Measurements from ENCODE around the gene HIGD1C. TPM values are rescaled to one million over a fixed set of nuclear protein-coding genes. Genes with fewer than 3 reads are reported as not detected.
"Not testable (repeated sequence)": the region's sequence is repeated elsewhere in the genome, so short reads cannot be mapped to it uniquely, and the experiment has no call there.

Gene HIGD1C
- total RNA-seq, 4 donors from 2014 or later, result not detected

GRCh38 chr12:50927356-50927755 is 25.0 kb upstream of the HIGD1C start:
- peaks cover 22 to 90% (median 38%) of the 10 kb centered on the region in 3 donors for H3K4me1 ChIP-seq
- H3K27ac ChIP-seq, result peak overlapping the region; percentile 8 to 94 (median 50)
- intact Hi-C loops (cut with DNase I), result no loop called here
- TF ChIP-seq CTCF (IDR thresholded peaks at IDR 0.05) (no peak), POLR2A (IDR thresholded peaks at IDR 0.05) (no peak)
- WGBS, 2 donors, result 23 to 26% methylated on average over 2 of the region's 2 CpGs
- H3K9me3 ChIP-seq, result no peaks in the 10 kb centered on the region
- no peaks in the 10 kb centered on the region for H3K27me3 ChIP-seq
- no peak for DNase-seq
- H3K4me3 ChIP-seq, result peak overlapping the region; percentile 60 to 86 (median 80)
- peaks cover 0 to 30% (median 3%) of the 10 kb centered on the region in 3 donors for H3K36me3 ChIP-seq

GRCh38 chr12:50927766-50928224 is 24.5 kb upstream of the HIGD1C start:
- H3K27ac ChIP-seq, result peak overlapping the region; percentile 8 to 94 (median 50)
- H3K4me3 ChIP-seq, result peak overlapping the region; percentile 60 to 86 (median 80)
- H3K27me3 ChIP-seq, result no peaks in the 10 kb centered on the region
- WGBS, 2 donors, result 56 to 59% methylated on average over 6 of the region's 6 CpGs
- no peaks in the 10 kb centered on the region for H3K9me3 ChIP-seq
- no peak for TF ChIP-seq CTCF (IDR thresholded peaks at IDR 0.05)
- TF ChIP-seq POLR2A (IDR thresholded peaks at IDR 0.05), result no peak
- H3K4me1 ChIP-seq, result peaks cover 19 to 90% (median 33%) of the 10 kb centered on the region in 3 donors
- DNase-seq, result no peak
- intact Hi-C loops (cut with DNase I), result no loop called here
- peaks cover 0 to 34% (median 3%) of the 10 kb centered on the region in 3 donors for H3K36me3 ChIP-seq

DNA sequence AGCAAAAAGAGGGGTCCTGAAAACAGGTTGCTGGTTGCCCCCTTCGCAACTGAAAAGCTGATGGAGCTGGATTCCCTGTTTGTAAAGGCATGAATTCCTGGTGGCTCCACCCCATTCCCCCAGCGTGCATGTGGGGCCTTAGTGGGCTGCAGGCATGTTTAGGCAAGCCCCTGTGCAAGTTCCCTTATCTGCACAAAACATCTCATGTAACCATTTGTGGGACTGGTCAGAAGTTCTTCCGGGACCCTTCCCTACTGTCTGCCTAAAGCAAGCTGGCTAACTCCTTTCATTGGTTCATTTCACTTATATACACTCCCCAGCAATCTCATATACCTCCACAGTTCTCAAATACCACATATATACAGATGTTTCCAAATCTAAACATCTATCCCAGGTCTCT is 24.0 kb upstream of the HIGD1C start:
- H3K27me3 ChIP-seq, result no peaks in the 10 kb centered on the region

GRCh38 chr12:50929831-50930230 is 22.5 kb upstream of the HIGD1C start:
- peak overlapping the region in 1 of 4 donors; percentile 76 for H3K4me3 ChIP-seq
- DNase-seq, result no peak
- H3K4me1 ChIP-seq, result peaks cover 25 to 95% (median 33%) of the 10 kb centered on the region in 3 donors
- no peaks in the 10 kb centered on the region for H3K27me3 ChIP-seq
- TF ChIP-seq CTCF (IDR thresholded peaks at IDR 0.05), result no peak
- TF ChIP-seq POLR2A (IDR thresholded peaks at IDR 0.05), result no peak
- no peaks in the 10 kb centered on the region for H3K9me3 ChIP-seq
- H3K36me3 ChIP-seq, result peaks cover 0 to 47% (median 3%) of the 10 kb centered on the region in 3 donors
- peak overlapping the region in 2 of 4 donors; percentile 3 to 89 for H3K27ac ChIP-seq
- intact Hi-C loops (cut with DNase I), result loop anchor here (10.0 kb wide), 1 partner anchor 55 kb away; no protein-coding TSS in a partner anchor
- 87 to 90% methylated on average over 3 of the region's 3 CpGs for WGBS, 2 donors

More for the DNA sequence above, 24.0 kb upstream of the HIGD1C start:
- no peaks in the 10 kb centered on the region for H3K9me3 ChIP-seq
- H3K27ac ChIP-seq, result peak overlapping the region; percentile 5 to 94 (median 48)
- DNase-seq, result no peak
- H3K4me3 ChIP-seq, result peak overlapping the region; percentile 2 to 86 (median 80)
- H3K36me3 ChIP-seq, result peaks cover 0 to 40% (median 3%) of the 10 kb centered on the region in 3 donors
- peaks cover 19 to 90% (median 27%) of the 10 kb centered on the region in 3 donors for H3K4me1 ChIP-seq
- no peak for TF ChIP-seq POLR2A (IDR thresholded peaks at IDR 0.05)
- TF ChIP-seq CTCF (IDR thresholded peaks at IDR 0.05), result no peak
- intact Hi-C loops (cut with DNase I), result no loop called here
- WGBS, 2 donors, result 48 to 49% methylated on average over 3 of the region's 3 CpGs

GRCh38 chr12:50930477-50930876 is 21.9 kb upstream of the HIGD1C start:
- H3K4me1 ChIP-seq, result peaks cover 30 to 96% (median 33%) of the 10 kb centered on the region in 3 donors
- intact Hi-C loops (cut with DNase I), result loop anchor here (10.0 kb wide), 1 partner anchor 54 kb away; no protein-coding TSS in a partner anchor
- peaks cover 0 to 47% (median 3%) of the 10 kb centered on the region in 3 donors for H3K36me3 ChIP-seq
- not testable (repeated sequence) for H3K27ac ChIP-seq, H3K9me3 ChIP-seq, H3K4me3 ChIP-seq, H3K27me3 ChIP-seq, DNase-seq
- WGBS, 2 donors, result 90 to 91% methylated on average over 12 of the region's 12 CpGs
